ENCODE data around the gene HCN1.

Gene HCN1

GRCh38 chr5:45281081-45281480 is 415.1 kb downstream of the HCN1 start:
- no peak for DNase-seq (ENCODE audit: low read depth)

- DNase-seq (ENCODE audit: low read depth), result no peak
These were observed 417.1 kb downstream of the HCN1 start for GRCh38 chr5:45279109-45279508.

GRCh38 chr5:45277860-45278259 is 418.3 kb downstream of the HCN1 start:
- DNase-seq (ENCODE audit: low read depth), result no peak

- DNase-seq (ENCODE audit: low read depth), result no peak
These were observed 421.9 kb downstream of the HCN1 start for GRCh38 chr5:45274241-45274640.

GRCh38 chr5:45271626-45272025 is 424.6 kb downstream of the HCN1 start:
- DNase-seq (ENCODE audit: low read depth), result no peak

GRCh38 chr5:45264447-45264846 is 431.7 kb downstream of the HCN1 start:
- DNase-seq (ENCODE audit: low read depth), result no peak

GRCh38 chr5:45262061-45262590 is 434.1 kb downstream of the HCN1 start:
- no peak for DNase-seq (ENCODE audit: low read depth)

- DNase-seq (ENCODE audit: low read depth), result no peak
These were observed 435.1 kb downstream of the HCN1 start for GRCh38 chr5:45261125-45261524.

- DNase-seq (ENCODE audit: low read depth), result no peak
These were observed 435.9 kb downstream of the HCN1 start for GRCh38 chr5:45260292-45260691.

- DNase-seq (ENCODE audit: low read depth), result no peak
These were observed 443.2 kb downstream of the HCN1 start for GRCh38 chr5:45252978-45253377.

- DNase-seq (ENCODE audit: low read depth), result no peak
These were observed 443.6 kb downstream of the HCN1 start for GRCh38 chr5:45252541-45252940.

- no peak for DNase-seq (ENCODE audit: low read depth)
These were observed 470.6 kb downstream of the HCN1 start for GRCh38 chr5:45225571-45226031.

- DNase-seq (ENCODE audit: low read depth), result no peak
These were observed 490.7 kb downstream of the HCN1 start for GRCh38 chr5:45205403-45205961.
